GM21723 (cell line): ENCODE results near the gene FGF12.
A peak's percentile ranks its signal among the peaks of the same experiment; 100 is the strongest.
"Not testable (repeated sequence)": the region's sequence is repeated elsewhere in the genome, so short reads cannot be mapped to it uniquely, and the experiment has no call there.

Source experiments
- ATAC-seq: cut with Tn5 transposase; IDR thresholded peaks from one replicate; pipeline ENCODE4 v1.9.1; 2021; ENCODE audit warnings: mild to moderate bottlenecking, moderate library complexity; ENCODE audit not compliant: unreplicated experiment

FGF12 gene

DNA sequence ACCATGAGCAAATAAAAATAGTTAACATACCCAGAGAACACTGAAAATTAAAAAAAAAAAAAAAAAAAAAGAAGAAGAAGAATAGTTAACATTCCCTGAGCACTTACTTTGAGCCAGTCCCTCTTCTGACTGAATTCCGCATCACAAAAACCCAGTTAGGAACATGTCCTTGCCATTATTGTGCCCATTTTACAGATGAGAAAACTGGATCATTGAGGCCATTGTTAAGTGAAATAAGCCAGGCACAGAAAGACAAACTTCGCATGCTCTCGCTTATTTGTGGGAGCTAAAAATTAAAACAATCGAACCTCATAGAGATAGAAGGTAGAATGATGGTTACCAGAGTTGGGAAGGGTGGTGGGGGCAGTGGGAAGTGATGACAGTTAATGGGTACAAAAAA, 119.5 kb downstream of the FGF12 start:
- ATAC-seq = no peak

DNA sequence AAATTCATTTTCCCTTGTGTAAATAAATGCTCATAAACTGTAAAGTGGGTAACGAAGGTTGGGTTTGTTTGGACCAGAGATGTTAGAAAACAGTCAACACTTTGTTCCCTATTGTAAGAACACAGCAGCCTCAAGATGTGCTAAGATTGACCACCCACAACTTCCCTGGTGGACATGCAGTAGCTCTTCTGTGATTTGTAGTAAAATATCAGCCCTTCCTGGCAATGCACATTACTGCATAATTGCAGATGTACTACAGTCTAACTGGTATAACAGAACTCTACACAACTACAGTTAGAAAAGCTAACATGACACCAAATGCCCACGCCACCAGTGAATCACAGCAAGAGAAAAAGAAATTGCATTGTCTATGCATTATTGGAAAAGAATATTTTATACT, 129.4 kb downstream of the FGF12 start:
- no peak for ATAC-seq

DNA sequence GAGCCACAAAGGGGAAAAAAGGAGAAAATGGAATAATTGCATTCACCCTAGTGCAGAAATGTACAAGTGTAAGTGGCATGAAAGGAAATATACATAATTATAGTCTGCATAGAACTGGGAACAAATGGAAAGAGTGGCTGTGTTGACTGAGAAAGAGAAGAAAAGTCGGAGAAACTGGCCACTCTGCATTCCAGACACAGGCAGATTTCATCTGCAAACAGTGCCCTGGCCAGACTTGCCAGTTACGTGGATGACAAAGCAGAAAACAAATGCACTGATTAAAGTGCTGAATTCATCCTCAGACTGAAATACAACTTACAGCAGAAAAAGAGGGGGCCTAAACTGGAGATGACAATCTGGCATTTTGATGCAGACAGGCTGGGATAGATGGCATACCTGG, 129.8 kb downstream of the FGF12 start:
- ATAC-seq = no peak

DNA sequence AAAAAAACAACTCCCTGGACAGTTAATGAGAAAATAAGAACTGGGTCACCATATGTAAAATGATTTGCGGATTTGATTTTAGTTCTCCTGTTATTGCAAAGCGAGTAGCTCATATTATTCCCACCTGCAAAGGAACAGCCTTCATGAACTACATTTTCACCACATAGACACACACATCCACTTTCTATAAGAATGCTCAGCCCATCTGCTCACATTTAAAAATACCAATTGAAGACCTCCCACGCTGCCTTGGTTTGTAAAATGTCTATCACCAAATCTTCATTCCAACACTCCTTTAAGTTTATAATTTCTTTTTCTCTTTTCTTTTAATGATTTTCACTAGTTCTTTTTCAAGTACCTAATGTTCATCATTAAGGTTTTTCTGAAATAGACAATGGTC, 148.6 kb downstream of the FGF12 start:
- no peak for ATAC-seq

DNA sequence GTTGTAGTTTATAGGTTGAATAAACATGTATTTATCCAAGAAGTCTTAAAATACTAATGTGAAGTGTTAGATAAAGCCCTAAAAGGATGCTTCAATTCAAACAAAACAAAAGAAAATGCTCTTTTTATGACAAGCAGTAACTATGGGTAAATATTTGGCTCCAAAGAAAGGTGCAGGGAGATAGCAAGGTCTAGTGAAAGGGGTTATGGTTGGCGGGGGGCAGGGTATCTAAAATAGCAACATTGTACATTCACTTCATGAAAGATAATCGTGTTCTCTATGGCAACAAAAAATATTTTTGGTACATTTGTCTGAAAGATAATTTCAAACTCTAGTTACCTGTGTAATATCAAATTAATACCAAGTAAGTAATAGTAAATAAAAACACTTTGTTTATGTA, 149.5 kb downstream of the FGF12 start:
- no peak for ATAC-seq

DNA sequence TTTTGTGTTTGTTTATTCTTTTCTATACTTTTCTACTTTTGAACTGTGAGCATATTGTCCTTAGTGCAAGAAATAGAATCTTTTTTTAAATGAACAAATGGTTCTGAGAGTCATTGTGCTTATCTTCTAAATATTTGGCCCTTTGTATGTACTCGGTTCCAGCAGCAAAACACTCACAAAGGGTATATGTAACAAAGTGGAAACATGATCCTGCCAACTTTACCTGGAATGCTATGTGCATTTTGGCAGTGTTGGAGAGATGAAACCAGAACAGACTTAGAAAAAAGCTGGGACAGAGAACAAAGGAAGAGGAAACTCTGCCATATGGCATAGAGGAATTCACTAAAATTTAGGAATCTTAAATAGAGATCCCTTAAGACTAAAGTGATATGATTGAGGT, 150.1 kb downstream of the FGF12 start:
- ATAC-seq = no peak

DNA sequence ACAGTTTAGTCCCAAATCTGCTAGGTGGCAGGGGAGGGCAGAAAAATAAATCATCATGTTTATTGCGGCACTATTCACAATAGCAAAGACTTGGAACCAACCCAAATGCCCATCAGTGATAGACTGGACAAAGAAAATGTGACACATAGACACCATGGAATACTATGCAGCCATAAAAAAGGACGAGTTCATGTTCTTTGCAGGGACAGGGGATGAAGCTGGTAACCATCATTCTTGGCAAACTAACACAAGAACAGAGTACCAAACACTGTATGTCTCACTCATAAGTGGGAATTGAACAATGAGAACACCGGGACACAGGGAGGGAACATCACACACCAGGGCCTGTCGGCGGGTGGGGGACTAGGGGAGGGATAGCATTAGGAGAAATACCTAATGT, 150.6 kb downstream of the FGF12 start:
- not testable (repeated sequence) for ATAC-seq

DNA sequence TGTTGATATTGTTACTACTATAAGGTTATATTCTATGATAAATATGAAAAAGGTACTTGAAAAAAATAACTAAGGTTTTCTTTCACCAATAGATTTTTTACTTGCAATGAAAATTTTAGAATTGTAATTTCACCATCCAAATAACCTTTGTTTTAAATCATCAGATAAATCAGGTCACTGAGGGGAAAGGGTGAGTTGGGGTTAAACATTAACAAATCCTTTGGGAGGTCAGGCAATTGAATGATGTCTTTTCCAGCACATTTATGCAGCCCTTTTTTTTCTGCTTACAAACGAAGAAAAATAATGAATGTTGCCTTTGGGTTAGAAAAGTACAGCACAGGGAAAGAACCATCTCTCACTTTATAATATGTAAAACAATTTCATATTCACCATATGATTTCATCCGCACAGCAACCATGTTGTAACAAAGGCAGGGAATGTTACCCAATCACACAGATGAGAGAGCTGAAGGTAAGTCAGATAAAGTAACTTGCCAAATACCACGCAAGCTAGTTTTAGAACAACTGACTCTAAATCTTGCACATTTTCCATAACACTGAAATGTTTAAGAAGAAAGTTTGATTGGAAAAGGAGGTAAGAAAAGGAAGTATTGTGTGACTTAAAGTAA, 151.3 kb downstream of the FGF12 start:
- no peak for ATAC-seq

DNA sequence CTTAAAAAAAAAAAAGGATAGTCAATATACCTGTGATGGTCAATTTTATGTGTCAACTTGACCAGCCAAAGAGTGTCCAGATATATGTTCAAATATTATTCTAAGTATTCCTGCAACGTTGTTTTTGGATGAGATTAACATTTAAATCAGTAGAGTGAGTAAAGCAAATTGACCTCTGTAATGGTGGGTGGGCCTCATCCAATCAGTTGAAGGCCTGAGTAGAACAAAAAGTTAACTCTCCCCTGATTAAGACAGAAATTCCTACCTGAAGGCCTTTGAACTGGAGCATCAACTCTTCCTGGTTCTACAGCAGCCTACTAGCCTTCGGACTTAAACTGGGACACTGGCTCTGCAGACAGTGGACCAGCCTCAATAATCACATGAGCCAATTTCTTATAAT, 154.1 kb downstream of the FGF12 start:
- ATAC-seq = no peak

DNA sequence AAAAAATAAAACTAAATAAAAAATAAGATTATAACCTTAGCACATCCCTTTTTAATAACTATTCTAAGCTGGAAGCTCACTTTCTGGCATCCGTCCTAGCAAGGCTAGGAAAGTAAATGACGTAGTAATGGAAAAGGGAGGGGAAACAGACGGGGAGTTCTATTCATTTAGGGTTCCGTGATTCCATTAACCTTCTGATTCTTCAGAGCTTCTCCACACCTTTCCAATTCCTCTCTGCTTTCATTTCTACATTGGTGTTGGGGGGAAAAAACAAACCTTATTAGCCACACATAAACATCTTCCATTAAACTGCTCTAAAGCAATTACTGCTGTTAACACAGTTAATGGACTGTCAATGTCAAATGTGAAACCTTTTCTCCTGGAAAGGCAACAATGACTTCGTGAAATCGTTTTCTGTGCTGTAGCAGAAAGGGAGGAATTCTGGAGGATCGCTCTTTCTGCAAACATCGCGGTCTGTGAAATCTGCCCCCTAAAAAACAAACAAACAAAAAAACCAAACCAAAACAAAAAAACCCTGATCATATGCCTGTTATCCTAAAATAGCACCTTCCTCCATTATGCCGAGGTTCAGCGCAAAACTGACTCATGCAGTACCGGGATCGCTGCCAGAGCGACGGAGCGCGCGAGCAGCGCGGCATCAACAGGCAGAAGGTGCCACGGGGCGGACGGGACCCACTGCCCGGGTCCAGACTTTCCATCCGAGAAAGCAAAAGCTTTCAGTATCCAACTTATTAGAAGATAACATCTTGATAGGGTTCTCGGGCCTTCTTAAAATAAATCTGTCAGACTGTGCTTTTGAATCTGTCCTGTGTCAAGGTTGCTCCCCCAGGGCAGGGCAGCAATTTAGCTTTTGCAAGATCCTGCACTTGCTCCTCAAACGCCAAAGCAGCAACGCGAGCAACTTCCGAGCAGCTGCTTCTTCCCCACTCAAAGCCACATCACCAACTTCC, 156.2 kb downstream of the FGF12 start:
- ATAC-seq = no peak

DNA sequence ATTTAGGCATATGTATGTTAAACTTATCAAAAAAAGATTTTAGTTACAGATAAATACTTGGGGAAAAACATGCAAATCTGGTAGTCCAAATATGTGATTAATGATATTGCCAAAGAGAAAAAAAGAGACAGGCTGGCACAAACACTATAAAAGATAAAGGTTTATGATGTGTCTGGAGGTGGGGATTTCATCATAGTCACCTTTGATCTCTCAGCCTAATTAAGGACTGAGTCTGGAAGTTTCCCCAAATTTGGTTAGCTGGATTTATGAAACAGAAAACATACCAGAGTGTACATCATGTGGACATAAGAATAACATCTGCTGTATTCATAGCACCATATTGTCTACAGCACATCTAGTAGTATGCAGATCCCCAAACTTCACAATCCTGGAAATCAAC, 157.0 kb downstream of the FGF12 start:
- no peak for ATAC-seq

DNA sequence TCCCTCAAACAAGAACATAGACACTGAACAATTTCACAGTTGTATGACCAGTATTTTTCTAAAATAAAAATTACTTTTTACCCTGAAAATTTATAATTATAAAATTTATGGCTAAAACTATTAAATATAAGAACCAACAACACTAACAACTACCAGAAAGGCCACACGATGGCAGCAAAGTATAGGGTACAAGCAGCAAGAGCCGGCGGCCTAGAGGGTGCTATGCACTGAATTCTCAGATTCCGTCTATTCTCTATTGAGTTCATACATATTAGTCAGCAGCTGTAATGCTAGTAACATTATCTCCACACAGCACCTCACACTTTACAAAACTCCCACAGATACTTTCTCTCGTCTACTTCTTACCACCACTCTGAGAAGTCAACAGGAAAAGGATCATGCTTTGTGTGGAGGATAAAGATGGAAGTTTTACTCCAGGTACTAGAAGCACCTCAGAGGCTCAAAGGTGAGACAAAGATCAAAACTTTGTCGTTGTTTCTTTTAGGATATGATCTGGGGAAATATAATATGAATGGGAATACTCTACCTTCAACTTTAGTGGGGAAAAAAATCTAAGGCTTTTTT, 160.5 kb downstream of the FGF12 start:
- ATAC-seq = peak; percentile 93

DNA sequence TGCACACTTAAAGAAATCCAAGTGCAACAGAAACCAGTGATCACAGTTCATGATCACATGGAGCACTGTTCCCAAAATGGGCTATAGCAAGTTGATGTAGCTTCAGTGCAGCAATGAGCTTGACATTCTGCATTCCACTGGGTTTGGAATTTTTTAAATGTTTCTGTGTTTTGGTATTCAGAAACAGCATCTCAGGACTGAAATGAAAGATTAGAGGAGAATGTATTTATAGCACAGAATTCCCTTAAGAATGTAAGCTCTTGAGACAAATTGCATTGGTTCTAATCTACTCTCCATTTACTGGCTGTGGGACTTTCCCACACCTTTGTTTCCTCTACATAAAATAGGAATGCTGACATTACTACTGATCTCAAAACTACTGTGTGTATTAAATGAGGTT, 162.7 kb downstream of the FGF12 start:
- no peak for ATAC-seq

DNA sequence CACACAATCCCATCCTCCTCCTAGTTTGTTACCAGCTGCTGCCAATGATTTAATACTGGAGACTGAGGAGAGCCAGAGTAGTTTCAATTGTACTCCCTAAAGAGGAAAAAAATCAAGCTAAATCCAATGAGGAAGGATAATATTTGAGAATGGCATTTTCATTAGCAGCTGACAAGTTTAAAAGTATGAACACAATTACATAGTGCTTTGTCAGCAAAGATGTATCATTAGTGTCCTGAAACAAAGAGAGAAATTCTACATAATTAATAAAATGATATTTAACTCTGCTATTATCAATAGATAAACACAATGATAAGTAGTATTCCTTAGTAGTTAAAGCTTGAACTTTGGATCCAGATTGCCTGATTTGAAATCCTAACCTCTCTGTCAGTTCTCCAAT, 163.9 kb downstream of the FGF12 start:
- ATAC-seq = no peak

DNA sequence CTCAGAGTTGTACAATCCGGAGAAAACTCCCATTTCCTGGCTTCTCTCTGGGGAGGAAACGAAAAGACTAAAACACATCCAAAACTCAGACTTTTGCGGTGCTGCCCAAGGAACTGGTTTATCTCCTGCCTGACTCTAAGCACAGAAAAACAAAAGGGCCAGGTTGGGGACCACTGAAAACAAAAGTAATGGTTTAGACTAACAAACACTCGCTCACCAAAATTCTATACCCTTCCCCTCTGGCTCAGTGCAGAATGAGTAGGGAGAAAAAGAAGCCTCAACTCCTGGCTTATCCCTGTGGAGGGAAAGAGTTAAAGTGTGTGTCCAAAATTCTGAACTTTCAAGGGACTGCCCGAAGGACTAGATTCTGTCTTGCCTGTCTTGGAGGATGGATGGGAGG, 173.6 kb downstream of the FGF12 start:
- ATAC-seq = no peak

DNA sequence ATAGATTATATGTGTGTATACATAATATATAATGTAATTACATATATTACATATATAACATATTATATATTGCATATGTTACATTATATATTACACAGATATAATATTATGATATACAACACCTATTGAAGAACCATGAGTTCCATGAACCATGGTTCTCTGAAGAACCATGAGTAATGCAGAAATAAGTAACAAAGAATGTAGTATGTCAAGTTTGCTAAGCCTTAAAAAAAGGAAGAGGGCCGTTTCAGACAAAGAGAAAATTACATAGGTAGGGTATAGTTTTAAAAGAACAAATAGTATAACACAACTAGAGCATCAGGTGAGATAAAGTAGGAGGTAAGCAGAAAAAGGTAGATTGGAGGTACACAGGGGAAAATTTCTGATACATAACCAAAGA, 177.0 kb downstream of the FGF12 start:
- ATAC-seq = no peak

DNA sequence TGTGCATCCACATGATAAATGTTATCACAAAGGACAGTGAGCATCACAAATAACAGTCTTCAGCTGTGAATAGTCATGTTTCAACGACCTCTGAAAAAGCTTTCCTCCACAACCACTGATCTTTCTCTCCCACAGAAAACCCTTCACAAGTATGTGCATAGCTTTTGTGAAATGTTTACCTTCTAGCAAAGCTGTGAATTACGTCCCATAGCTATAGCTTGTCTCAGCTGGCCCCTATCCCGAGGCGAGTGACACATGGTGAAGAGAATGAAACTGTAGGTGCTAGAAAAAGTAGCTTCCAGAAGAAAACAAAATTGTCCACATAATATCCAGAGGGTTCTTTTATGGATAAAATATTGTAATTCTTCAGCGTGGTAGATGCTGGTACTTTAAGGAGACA, 182.0 kb downstream of the FGF12 start:
- no peak for ATAC-seq

DNA sequence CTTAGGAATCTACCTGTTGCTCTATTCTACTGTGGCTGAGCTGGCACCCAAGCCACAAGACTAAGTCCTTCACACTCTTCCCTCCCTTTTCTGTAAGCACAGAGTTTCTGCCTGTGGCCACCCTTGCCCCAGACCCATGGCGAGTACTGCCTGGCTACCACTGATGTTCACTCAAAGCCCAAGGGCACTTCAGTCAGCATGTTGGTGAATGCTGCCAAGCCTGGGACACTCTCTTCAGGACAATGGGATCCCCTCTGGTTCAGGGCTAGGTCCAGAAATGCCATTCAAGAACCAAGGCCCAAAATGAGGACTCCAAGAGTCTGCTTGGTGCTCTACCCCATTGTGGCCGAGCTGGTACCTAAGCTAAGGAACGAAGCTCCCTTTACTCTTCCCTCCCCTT, 184.2 kb downstream of the FGF12 start:
- ATAC-seq = no peak

DNA sequence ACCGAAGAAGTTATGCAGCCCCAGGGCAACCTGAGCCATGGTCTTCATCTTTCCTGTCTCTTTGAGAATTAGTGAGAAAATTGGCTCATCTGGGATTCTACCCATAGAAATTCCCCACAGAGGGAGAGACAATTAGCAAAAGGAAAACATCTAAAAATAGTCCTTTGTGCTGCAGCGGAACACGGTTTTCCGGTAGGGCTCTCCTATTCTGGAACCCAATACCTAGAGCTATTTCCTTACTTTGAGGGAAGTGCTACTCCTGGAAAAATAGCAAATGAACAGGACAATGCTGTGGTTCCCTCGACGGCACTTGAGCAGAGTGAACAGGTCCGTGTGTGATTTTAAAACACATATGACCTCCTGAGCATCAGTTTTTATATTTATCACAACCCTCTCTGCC, 210.5 kb downstream of the FGF12 start:
- ATAC-seq = no peak

DNA sequence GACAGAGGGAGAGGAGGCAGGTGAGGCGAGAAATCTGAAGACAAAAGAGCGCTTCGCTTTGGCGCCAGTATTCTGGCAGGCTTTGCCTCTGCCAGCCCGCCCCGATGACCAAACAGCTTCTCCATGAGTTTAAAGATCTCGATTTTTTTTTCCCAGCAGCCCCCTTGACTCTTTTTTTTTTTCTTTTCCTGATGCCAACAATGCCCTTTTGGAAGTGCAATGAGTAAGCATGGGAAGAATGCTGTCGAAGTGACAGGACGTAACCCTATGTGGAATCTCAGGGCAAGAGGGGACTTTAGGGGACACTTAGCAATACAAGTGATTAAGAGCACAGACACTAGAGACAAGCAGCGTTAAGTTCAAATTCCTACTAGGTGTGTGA, 211.7 kb downstream of the FGF12 start:
- ATAC-seq = no peak

DNA sequence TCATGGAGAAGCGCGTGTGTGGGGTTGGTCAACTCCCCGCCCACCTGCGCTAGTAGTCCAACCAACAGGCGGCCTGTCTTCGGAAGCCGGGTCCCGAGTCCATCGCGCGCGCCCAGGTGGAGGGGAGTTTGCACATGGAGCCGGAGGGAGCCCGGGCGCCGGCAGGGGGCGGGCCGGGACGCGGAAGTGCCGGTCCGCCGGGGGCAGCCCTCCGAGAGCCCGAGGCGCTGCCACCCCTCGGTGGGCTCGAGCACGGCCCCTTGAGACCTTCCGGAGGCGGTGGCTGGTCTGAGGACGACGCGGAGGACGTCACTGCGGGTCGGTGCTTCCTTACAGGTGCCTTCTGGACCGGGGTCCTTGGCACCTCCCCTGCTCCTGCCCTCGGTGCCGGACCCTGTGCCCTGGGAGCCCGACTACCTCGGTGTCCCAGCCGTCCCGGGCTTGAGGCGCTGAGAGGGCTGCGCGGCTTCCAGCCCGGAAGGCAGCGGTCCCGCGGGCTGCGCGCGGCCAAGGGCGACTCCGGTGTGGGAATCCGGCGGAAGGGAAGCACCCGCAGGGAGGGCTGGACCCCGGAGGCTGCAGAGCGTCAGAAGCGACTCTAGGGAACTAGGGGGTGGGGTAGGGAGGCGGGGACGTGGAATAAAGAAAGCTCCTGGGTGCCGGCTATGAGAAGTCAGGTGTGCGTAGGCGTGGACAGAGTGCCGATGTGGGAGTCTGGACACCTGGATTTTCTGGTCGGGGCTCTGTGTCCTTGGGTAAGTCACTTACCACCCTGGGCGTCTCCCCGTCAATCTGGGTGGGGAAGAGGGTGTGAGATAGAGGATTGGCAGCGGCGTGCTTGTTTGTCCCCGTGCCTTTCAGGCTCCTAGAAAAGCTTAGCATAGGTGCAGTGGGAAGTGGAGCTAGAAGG, 212.3 kb downstream of the FGF12 start:
- no peak for ATAC-seq
